HepG2 (cell line): ENCODE data around the gene ALDH3B1. TPM values are rescaled to one million over a fixed set of nuclear protein-coding genes. Genes with fewer than 3 reads are reported as not detected.
A peak's percentile ranks its signal among the peaks of the same experiment; 100 is the strongest.

ENCODE experiments used
- ARNTL ChIP-seq: sonication (generic); formaldehyde crosslinking; IDR thresholded peaks from 2 replicates; pipeline ENCODE4 v1.4.0; 2020; ENCODE audit warnings: mild to moderate bottlenecking, missing genetic modification reagents
- MAZ ChIP-seq, 2 experiments: sonication (generic) in 1 of 2; formaldehyde crosslinking in 1 of 2; IDR thresholded peaks; 2 replicates each; pipeline versions ENCODE4 v1.5.0 to v1.6.1; 2012 to 2020; ENCODE audit warnings: low read depth in 2 of 2, mild to moderate bottlenecking in 2 of 2, borderline replicate concordance in 1 of 2, improper control_type of control experiment in 1 of 2, low read length in 1 of 2, missing genetic modification reagents in 1 of 2, moderate library complexity in 1 of 2
- MED1 ChIP-seq: sonication (generic); formaldehyde crosslinking; IDR thresholded peaks from 2 replicates; pipeline ENCODE4 v1.4.0; 2020; ENCODE audit warnings: missing genetic modification reagents
- NFYB ChIP-seq: sonication (generic); formaldehyde crosslinking; IDR thresholded peaks from 2 replicates; pipeline ENCODE4 v1.4.0; 2020; ENCODE audit warnings: missing genetic modification reagents
- NRL ChIP-seq: sonication (generic); formaldehyde crosslinking; IDR thresholded peaks from 2 replicates; pipeline ENCODE4 v1.5.0; 2020; ENCODE audit warnings: missing genetic modification reagents, mild to moderate bottlenecking, moderate library complexity, borderline replicate concordance
- PHF21A ChIP-seq: sonication (generic); formaldehyde crosslinking; IDR thresholded peaks from 2 replicates; pipeline ENCODE4 v1.5.0; 2020; ENCODE audit warnings: mild to moderate bottlenecking, missing genetic modification reagents
- TERF1 ChIP-seq: sonication (generic); formaldehyde crosslinking; IDR thresholded peaks from 2 replicates; pipeline ENCODE4 v1.8.0; 2022; ENCODE audit warnings: mild to moderate bottlenecking, missing genetic modification reagents, moderate library complexity
- XRCC5 ChIP-seq: fragments of 200-400 bp; formaldehyde crosslinking; optimal IDR thresholded peaks from 2 replicates; pipeline ENCODE3; 2017; ENCODE audit warnings: mild to moderate bottlenecking, low read length
- ZNF138 ChIP-seq: sonication (generic); formaldehyde crosslinking; IDR thresholded peaks from 2 replicates; pipeline ENCODE4 v1.5.0; 2020; ENCODE audit warnings: mild to moderate bottlenecking, low read depth, missing genetic modification reagents
- ZNF350 ChIP-seq: sonication (generic); formaldehyde crosslinking; IDR thresholded peaks from 2 replicates; pipeline ENCODE4 v1.4.0; 2020; ENCODE audit warnings: mild to moderate bottlenecking, low read depth, missing genetic modification reagents, borderline replicate concordance
- ZNF446 ChIP-seq: sonication (generic); formaldehyde crosslinking; IDR thresholded peaks from 2 replicates; pipeline ENCODE4 v1.5.0; 2020; ENCODE audit warnings: mild to moderate bottlenecking, missing genetic modification reagents
- ZNF484 ChIP-seq: sonication (generic); formaldehyde crosslinking; IDR thresholded peaks from 2 replicates; pipeline ENCODE4 v1.5.1; 2020; ENCODE audit warnings: mild to moderate bottlenecking, low read depth, missing genetic modification reagents, borderline replicate concordance
- ZNF670 ChIP-seq: sonication (generic); formaldehyde crosslinking; IDR thresholded peaks from 2 replicates; pipeline ENCODE4 v1.8.0; 2022; ENCODE audit warnings: mild to moderate bottlenecking, missing genetic modification reagents, borderline replicate concordance
- ZXDC ChIP-seq: sonication (generic); formaldehyde crosslinking; IDR thresholded peaks from 2 replicates; pipeline ENCODE4 v1.5.0; 2020; ENCODE audit warnings: mild to moderate bottlenecking, missing genetic modification reagents
- polyA plus RNA-seq, 8 experiments: library from polyadenylated mRNA; depleted of rRNA in 3 of 8; stranded (reverse) in 7 of 8; unstranded in 1 of 8; fragments of >200 nt; fragmentation: Illumina TruSeq in 4 of 8; extraction: Trizol in 4 of 8; gene quantifications; 2 replicates each; pipeline versions ENCODE4 v1.2.1 to v1.2.3, GENCODE V29; 2011 to 2016; ENCODE audit warnings: low read depth in 4 of 8, missing spikeins in 1 of 8, mixed read lengths in 1 of 8; ENCODE audit not compliant: insufficient read depth in 1 of 8
- total RNA-seq, 5 experiments: library from RNA; depleted of rRNA; stranded (reverse); fragments of >200 nt; fragmentation: Illumina TruSeq; extraction: Trizol; gene quantifications; 2 replicates each; pipeline ENCODE4 v1.2.3, GENCODE V29; 2016; ENCODE audit warnings: low read depth in 1 of 5
- TF ChIP-seq, protein P1 (sequence below): sonication (generic); formaldehyde crosslinking; conservative IDR thresholded peaks from 2 replicates; pipeline ENCODE4 v1.8.0; 2022; ENCODE audit warnings: mild to moderate bottlenecking, moderate library complexity, missing genetic modification reagents
- TF ChIP-seq, protein P2 (sequence below): sonication (generic); formaldehyde crosslinking; IDR thresholded peaks from 2 replicates; pipeline ENCODE4 v1.4.0; 2020; ENCODE audit warnings: low read depth, mild to moderate bottlenecking, missing genetic modification reagents
- TF ChIP-seq, protein P3 (sequence below): sonication (generic); formaldehyde crosslinking; IDR thresholded peaks from 2 replicates; pipeline ENCODE4 v1.4.0; 2020; ENCODE audit warnings: missing genetic modification reagents

ALDH3B1 gene
- total and polyA plus RNA-seq, 2 of the 13 experiments (the other 11 are each of a cell fraction or from before 2014, with no cell fraction given), result 4.0 to 6.7 TPM

DNA sequence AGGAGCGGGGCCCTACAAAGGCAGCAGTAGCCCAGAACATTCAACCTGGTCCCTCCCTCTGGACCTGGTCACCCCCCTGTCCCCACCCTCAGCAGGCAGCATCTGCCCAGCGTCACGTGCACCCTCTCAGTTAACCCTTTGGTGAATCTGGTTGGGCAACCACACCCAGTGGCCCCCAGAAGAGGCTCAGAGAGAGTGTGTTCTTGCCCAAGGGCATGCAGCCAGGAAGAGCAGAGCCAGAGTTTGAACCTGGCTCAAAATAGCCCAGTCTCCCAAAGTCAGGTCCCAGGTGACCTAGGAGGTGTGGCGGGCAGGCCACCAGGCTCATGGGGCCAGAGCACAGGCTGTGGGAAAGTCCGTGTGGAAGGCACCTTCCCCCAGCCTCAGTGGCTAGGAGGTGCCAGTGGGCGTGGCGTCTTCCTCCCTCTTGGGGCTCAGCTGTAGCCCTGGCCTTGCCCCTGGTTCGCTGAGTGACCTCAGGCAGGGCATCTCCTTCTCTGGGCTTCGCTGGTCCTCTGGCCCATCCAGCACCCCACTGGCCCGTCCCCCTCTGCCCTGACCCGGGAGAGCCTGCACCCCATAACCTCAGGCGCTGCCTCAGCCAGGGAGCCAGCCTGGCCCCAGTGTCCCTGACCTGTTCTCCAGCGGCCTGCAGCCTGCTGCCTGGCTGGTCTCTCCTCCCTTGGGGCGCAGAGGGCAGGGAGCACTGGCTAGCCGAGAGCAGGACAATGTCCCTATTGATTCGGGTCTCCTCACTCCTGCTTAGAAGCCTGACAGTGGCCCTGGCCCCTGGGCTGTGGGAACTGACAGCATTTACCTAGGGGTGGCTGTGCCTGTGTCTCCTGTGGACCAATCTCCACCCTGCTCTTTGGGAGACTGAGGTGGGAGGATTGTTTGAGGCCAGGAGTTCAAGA lies 7.0 kb downstream of the ALDH3B1 start (continued):
- TF ChIP-seq, protein P1, sequence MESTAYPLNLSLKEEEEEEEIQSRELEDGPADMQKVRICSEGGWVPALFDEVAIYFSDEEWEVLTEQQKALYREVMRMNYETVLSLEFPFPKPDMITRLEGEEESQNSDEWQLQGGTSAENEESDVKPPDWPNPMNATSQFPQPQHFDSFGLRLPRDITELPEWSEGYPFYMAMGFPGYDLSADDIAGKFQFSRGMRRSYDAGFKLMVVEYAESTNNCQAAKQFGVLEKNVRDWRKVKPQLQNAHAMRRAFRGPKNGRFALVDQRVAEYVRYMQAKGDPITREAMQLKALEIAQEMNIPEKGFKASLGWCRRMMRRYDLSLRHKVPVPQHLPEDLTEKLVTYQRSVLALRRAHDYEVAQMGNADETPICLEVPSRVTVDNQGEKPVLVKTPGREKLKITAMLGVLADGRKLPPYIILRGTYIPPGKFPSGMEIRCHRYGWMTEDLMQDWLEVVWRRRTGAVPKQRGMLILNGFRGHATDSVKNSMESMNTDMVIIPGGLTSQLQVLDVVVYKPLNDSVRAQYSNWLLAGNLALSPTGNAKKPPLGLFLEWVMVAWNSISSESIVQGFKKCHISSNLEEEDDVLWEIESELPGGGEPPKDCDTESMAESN, result no peak
- TF ChIP-seq ZNF350 (peak; percentile 64; the same call in 1 of the 2 replicates), ARNTL (CRISPR knock-in tag) (peak; percentile 88), NRL (CRISPR knock-in tag) (peak; percentile 92), NFYB (CRISPR knock-in tag) (peak; percentile 47; the same call in 1 of the 2 replicates), ZNF446 (CRISPR knock-in tag) (no peak), XRCC5 (peak; percentile 84), ZNF670 (CRISPR knock-in tag) (no peak), MAZ (IDR thresholded peaks at IDR 0.05; ENCODE audit: borderline replicate concordance, low read depth, low read length) (no peak), MAZ (CRISPR knock-in tag; IDR thresholded peaks at IDR 0.05; ENCODE audit: low read depth) (no peak; the same call in 1 of the 2 replicates), MED1 (CRISPR knock-in tag) (peak; percentile 87), ZNF484 (CRISPR knock-in tag) (no peak), ZNF138 (CRISPR knock-in tag) (no peak), PHF21A (CRISPR knock-in tag) (peak; percentile 97), ZXDC (CRISPR knock-in tag) (no peak; the same call in 1 of the 2 replicates), TERF1 (CRISPR knock-in tag) (no peak)
- TF ChIP-seq, protein P2, sequence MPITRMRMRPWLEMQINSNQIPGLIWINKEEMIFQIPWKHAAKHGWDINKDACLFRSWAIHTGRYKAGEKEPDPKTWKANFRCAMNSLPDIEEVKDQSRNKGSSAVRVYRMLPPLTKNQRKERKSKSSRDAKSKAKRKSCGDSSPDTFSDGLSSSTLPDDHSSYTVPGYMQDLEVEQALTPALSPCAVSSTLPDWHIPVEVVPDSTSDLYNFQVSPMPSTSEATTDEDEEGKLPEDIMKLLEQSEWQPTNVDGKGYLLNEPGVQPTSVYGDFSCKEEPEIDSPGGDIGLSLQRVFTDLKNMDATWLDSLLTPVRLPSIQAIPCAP (CRISPR knock-in tag), result no peak
- TF ChIP-seq, protein P3, sequence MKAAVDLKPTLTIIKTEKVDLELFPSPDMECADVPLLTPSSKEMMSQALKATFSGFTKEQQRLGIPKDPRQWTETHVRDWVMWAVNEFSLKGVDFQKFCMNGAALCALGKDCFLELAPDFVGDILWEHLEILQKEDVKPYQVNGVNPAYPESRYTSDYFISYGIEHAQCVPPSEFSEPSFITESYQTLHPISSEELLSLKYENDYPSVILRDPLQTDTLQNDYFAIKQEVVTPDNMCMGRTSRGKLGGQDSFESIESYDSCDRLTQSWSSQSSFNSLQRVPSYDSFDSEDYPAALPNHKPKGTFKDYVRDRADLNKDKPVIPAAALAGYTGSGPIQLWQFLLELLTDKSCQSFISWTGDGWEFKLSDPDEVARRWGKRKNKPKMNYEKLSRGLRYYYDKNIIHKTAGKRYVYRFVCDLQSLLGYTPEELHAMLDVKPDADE (CRISPR knock-in tag), result no peak
